DND-41 (cell line): ENCODE data around the gene SUN5.

Experiments used
- ATAC-seq: fragments of 200-7000 bp; cut with Tn5 transposase; 3 replicates; pipeline ENCODE4 v1.9.1; 2021; ENCODE audit warnings: low read depth; ENCODE audit not compliant: insufficient read depth
- DNase-seq: peaks from one replicate; pipeline ENCODE4 v3.0.0-alpha.2; 2020
- H2AFZ ChIP-seq: 2 replicates; pipeline ENCODE4 v1.6.0; 2012; ENCODE audit warnings: low read depth, low read length
- H3K27ac ChIP-seq: 2 replicates; pipeline ENCODE4 v1.5.1; 2012; ENCODE audit warnings: low read length, inconsistent platforms
- H3K27me3 ChIP-seq: fragments of 200-600 bp; sonication (generic); 2 replicates; pipeline ENCODE4 v1.6.0; 2012; ENCODE audit warnings: low read length, mild to moderate bottlenecking, inconsistent platforms; ENCODE audit not compliant: insufficient read depth, poor library complexity
- H3K36me3 ChIP-seq: 2 replicates; pipeline ENCODE4 v1.5.1; 2012; ENCODE audit warnings: low read length, inconsistent platforms; ENCODE audit not compliant: insufficient read depth
- H3K4me1 ChIP-seq: 2 replicates; pipeline ENCODE4 v1.5.1; 2012; ENCODE audit warnings: mild to moderate bottlenecking, low read length; ENCODE audit not compliant: insufficient read depth
- H3K4me2 ChIP-seq: 2 replicates; pipeline ENCODE4 v1.6.0; 2012; ENCODE audit warnings: mild to moderate bottlenecking, moderate library complexity, low read length, inconsistent platforms; ENCODE audit not compliant: insufficient read depth
- H3K4me3 ChIP-seq, 2 experiments: fragments of 200-600 bp in 1 of 2; shearing (Covaris generic) in 1 of 2; 2 replicates each; pipeline ENCODE4 v1.5.1; 2012 to 2016; ENCODE audit warnings: inconsistent platforms in 2 of 2, low read length in 2 of 2, mild to moderate bottlenecking in 2 of 2, low read depth in 1 of 2, moderate library complexity in 1 of 2
- H3K79me2 ChIP-seq: 2 replicates; pipeline ENCODE4 v1.6.0; 2012; ENCODE audit warnings: low read length, inconsistent platforms; ENCODE audit not compliant: insufficient read depth
- H3K9ac ChIP-seq: 2 replicates; pipeline ENCODE4 v1.6.0; 2012; ENCODE audit warnings: low read depth, mild to moderate bottlenecking, inconsistent platforms, low read length, moderate library complexity
- H3K9me3 ChIP-seq: 2 replicates; pipeline ENCODE4 v1.5.1; 2012; ENCODE audit warnings: low read length, moderate library complexity, mild to moderate bottlenecking, inconsistent platforms; ENCODE audit not compliant: insufficient read depth, severe bottlenecking
- H4K20me1 ChIP-seq: 2 replicates; pipeline ENCODE4 v1.6.0; 2012; ENCODE audit warnings: low read length; ENCODE audit not compliant: insufficient read depth
- CTCF ChIP-seq: IDR thresholded peaks from 2 replicates; pipeline ENCODE4 v1.5.1; 2012; ENCODE audit warnings: borderline replicate concordance, low read length, moderate library complexity, mild to moderate bottlenecking; ENCODE audit not compliant: poor library complexity, severe bottlenecking; ENCODE audit errors: extremely low read depth
- EZH2 ChIP-seq: IDR thresholded peaks from 3 replicates; pipeline ENCODE4 v1.6.1; 2012; ENCODE audit warnings: borderline replicate concordance, low read depth, mild to moderate bottlenecking, moderate library complexity, low read length, inconsistent platforms; ENCODE audit not compliant: severe bottlenecking

Gene SUN5

DNA sequence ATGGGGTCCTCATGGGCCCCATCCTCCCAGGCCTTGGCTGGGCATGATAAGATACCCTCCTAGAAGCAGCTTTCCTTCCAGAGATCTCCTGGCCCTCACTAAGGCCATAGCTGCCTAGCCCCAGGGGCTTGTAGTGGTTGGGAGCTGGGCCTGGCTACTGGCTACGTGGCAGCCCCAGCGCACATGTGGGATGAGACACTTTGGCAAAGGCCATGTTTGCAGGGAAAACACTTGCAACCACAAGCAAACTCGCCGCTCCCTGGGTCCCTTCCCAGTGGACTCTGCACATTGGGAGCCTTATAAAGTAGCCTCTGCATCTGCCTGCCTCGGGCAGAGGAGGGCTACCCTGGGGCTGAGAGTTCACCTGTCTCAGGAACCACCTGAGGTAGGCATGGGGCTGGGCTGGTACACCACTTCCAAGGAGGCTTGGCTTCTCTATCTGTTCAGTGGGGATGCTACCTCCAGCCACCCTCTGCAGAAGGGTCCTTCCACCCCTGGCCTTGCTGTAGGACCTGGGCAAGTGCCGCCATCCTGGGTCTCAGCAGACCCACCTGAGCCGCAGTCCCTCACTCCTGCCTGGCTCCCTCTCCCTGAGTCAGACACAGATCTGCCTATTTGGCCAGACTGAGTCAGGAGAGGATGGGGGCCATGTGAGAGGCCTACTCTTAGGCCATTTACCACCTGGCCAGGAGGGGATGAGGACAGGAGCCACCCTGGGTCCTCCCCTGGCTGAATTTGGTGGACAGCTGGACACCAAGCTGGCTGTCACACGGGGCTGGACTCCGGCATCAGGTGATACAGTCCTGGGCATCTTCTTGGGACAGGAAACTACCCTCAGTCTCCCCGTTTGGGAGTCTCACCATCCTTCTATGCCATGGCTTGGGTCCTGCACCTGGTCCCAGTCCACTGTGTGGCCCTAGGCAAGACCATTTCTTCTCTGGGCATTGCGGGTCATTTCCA, 3.4 kb upstream of the SUN5 start, which contains the start of gene BPIFB2:
Gene BPIFB2 (plus strand): TSS at position 329 of the 960 bp plus-strand sequence. CDS start 871 bp downstream, outside the sequence.
- no peaks in the 10 kb centered on the region for H3K36me3 ChIP-seq
- ATAC-seq, result no peak

GRCh38 chr20:33006776-33007375, 2.6 kb upstream of the SUN5 start:
- no peaks in the 10 kb centered on the region for H3K36me3 ChIP-seq
- H3K9me3 ChIP-seq, result no peaks in the 10 kb centered on the region
- no peak for DNase-seq
- no peaks in the 10 kb centered on the region for H3K4me1 ChIP-seq
- H2AFZ ChIP-seq, result no peak overlapping the region
- no peaks in the 10 kb centered on the region for H3K27me3 ChIP-seq
- ATAC-seq, result no peak
- no peak overlapping the region for H3K4me2 ChIP-seq
- no peak overlapping the region for H3K27ac ChIP-seq
- no peaks in the 10 kb centered on the region for H4K20me1 ChIP-seq
- no peak overlapping the region for H3K4me3 ChIP-seq
- H3K9ac ChIP-seq, result no peak overlapping the region
- no peaks in the 10 kb centered on the region for H3K79me2 ChIP-seq
- TF ChIP-seq EZH2 (no peak), CTCF (no peak)

More for the DNA sequence above, 3.4 kb upstream of the SUN5 start, which contains the start of gene BPIFB2:
- H3K4me1 ChIP-seq, result no peaks in the 10 kb centered on the region
- H3K4me2 ChIP-seq, result no peak within 1 kb of the TSS
- H3K27ac ChIP-seq, result no peak within 1 kb of the TSS
- no peaks in the 10 kb centered on the region for H3K79me2 ChIP-seq
- H3K4me3 ChIP-seq, result no peak within 1 kb of the TSS
- TF ChIP-seq CTCF, result no peak
- TF ChIP-seq EZH2, result no peak
- H3K27me3 ChIP-seq, result no peaks in the 10 kb centered on the region
- no peak within 1 kb of the TSS for H3K9ac ChIP-seq
- H2AFZ ChIP-seq, result no peak within 1 kb of the TSS
- H3K9me3 ChIP-seq, result no peaks in the 10 kb centered on the region
- no peak for DNase-seq
- H4K20me1 ChIP-seq, result no peaks in the 10 kb centered on the region

DNA sequence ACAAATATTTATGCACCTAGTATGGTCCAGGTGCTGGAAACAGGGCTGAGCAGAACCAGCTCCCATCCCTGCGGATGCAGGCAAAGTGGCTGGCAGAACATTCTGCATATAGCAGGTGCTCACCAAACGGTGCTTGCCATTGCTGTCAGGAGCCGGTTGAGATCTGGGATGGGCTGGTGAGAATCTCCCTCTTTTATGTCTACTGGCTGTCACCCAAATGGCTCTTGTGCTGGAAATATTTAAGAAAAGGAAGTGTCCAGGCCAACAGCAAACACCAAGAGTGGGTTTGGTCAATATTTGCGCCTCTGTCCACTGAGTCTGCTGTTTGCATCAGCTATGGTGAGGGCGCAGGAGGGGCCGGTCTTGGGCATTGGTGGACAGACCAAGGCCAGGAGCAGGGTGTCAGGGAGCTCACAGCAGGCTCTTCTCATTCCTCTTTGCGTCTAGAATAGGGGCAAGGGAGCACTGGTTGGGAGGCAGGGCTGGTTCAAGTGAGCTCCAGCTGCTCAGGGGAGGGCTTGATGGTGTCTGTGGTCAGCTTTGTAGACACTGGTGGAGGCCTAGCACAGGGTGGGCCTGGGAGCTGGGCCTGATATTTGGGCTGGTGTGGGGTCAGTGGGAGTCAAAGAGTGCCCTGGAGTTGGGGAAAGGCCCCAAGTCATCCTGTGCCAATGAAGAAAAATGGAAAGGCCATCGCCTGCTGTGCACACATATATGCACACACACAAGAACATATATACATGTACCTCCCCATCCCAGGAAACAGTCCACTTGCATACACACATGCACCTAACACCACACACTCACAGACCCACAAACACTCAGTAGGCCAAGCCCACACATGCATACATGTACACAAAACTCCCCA, 1.9 kb upstream of the SUN5 start:
- Histone ChIP-seq H3K4me1 (no peaks in the 10 kb centered on the region), H3K9ac (no peak overlapping the region), H3K4me3 (no peak overlapping the region), H3K36me3 (no peaks in the 10 kb centered on the region), H3K9me3 (no peaks in the 10 kb centered on the region), H3K27me3 (no peaks in the 10 kb centered on the region), H3K79me2 (no peaks in the 10 kb centered on the region), H4K20me1 (no peaks in the 10 kb centered on the region), H3K4me2 (no peak overlapping the region), H2AFZ (no peak overlapping the region), H3K27ac (no peak overlapping the region)
- no peak for ATAC-seq
- DNase-seq, result no peak
- TF ChIP-seq CTCF (no peak), EZH2 (no peak)
